ENCODE data around the gene SLC26A4.

The SLC26A4 gene

DNA sequence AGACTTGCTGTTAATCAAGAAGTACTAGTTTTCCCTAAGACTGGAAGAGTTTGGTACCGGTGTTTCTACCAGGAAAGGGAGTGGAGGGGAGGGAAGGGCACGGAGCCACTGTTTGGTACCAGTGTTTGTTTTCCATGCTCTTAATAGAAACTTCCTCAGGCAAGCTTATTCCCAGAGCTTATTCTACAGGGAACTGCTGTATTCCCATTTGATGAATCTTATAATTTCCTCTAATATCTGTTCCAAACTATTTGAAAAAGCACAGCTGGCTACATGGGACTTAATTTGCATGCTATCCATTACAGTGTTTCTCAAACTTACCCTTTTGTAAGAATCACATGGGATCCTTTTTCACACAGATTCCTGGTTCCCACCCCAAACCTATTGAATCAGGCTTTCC, 23.7 kb downstream of the SLC26A4 start:
- no peak overlapping the region for H3K4me3 ChIP-seq (ENCODE audit: low read depth, low read length)
- TF ChIP-seq, protein P1, sequence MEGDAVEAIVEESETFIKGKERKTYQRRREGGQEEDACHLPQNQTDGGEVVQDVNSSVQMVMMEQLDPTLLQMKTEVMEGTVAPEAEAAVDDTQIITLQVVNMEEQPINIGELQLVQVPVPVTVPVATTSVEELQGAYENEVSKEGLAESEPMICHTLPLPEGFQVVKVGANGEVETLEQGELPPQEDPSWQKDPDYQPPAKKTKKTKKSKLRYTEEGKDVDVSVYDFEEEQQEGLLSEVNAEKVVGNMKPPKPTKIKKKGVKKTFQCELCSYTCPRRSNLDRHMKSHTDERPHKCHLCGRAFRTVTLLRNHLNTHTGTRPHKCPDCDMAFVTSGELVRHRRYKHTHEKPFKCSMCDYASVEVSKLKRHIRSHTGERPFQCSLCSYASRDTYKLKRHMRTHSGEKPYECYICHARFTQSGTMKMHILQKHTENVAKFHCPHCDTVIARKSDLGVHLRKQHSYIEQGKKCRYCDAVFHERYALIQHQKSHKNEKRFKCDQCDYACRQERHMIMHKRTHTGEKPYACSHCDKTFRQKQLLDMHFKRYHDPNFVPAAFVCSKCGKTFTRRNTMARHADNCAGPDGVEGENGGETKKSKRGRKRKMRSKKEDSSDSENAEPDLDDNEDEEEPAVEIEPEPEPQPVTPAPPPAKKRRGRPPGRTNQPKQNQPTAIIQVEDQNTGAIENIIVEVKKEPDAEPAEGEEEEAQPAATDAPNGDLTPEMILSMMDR (IDR thresholded peaks at IDR 0.05; ENCODE audit: control insufficient read depth, extremely low read depth, insufficient read depth), result no peak
- DNase-seq (ENCODE audit: low read depth), result no peak

DNA sequence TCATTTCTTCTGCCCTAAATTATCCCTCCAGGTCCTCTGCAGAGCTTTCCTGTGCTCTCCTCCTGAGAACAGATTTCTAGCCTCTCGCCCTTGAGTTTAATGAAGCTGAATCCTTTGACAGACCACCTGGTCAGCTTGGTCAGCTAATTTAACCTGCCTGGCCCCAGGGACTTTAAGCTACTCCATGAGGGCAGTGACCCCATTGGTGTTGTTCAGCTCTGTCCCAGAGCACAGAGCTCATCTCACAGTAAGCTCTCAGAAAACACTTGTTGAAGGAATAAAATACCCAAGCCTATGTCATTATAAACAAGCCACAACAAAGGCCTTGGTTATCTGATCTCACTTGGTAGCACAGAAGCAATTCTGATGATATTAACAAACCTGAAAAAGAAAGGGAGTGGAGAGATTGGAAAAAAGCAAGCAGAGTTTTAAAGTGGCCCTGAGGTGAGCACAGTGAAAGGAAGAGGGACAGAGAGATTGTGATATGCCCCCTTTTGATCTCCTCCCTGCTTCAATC, 24.4 kb downstream of the SLC26A4 start:
- DNase-seq (ENCODE audit: low read depth), result no peak
- TF ChIP-seq, protein P1 (IDR thresholded peaks at IDR 0.05; ENCODE audit: control insufficient read depth, extremely low read depth, insufficient read depth), result no peak
- H3K4me3 ChIP-seq (ENCODE audit: low read depth, low read length), result no peak overlapping the region

DNA sequence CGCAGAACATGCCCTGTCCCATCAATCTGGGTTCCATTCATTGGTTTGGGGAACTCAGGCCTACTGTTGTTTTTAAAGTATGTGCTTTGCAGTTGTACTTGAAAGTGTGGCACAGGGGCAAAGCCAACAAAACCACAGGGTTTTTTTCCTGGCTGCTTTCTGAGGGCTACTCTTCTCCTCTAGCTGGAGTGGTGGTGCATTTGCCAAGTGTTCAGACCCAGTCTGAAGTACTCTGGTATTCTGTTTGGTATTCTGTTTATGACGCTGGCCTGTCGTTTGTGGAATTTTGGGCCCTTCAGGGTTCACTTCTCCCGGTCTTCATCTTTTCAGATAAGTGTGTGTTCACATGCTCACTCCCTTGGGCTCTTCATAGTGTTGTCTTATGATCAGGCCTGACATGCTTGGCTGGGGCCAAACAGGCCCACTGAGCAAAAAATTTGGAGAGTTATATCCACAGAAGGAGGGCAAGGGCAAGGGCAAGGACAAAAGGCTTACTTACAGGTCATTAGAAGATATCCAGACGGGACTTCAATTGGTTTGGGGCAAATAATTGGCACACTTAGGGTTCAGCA, 26.3 kb downstream of the SLC26A4 start:
- no peak overlapping the region for H3K4me3 ChIP-seq (ENCODE audit: low read depth, low read length)
- no peak for DNase-seq (ENCODE audit: low read depth)

DNA sequence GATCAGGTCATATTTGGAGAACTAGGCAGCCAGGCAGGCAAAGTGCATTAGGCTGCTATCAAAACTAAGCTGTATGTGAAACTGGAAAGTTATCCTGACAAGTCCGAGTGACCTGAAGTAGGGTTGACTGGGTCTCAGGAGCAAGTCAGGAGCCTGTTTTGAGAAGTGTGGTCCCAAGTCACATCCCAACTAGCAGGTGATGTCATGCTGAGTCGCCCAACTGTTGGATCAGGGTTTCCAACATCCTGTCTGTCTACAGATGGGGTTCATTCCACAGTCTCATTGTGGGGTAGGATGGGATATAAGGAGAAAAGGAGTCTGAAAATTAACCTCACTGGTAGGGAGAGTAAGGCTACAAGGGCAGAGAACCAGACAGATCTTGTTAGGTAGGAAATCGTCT, 27.0 kb downstream of the SLC26A4 start:
- no peak overlapping the region for H3K4me3 ChIP-seq (ENCODE audit: low read depth, low read length)
- DNase-seq (ENCODE audit: low read depth), result no peak
- TF ChIP-seq, protein P1 (IDR thresholded peaks at IDR 0.05; ENCODE audit: control insufficient read depth, extremely low read depth, insufficient read depth), result no peak

More for the DNA sequence above, 26.3 kb downstream of the SLC26A4 start:
- TF ChIP-seq, protein P1 (IDR thresholded peaks at IDR 0.05; ENCODE audit: control insufficient read depth, extremely low read depth, insufficient read depth), result no peak

DNA sequence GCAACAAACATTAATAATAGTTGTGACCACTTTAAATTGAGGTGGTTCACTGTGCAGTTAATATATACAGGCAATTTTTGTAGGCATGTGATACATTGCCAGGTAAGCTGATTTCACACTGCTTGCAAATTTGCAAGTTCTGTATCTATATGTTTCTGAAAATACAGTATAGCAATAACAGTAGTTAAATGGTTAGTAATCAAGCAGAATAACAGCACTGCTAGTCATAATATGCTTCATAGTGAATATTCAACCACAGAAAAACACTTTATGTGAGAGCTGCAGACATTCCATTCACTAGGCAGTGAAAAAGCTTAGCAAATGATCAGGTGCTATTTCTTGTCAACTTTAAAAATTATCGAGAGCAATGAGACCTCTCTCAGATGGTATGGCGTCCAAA, 28.9 kb downstream of the SLC26A4 start:
- TF ChIP-seq, protein P1 (IDR thresholded peaks at IDR 0.05; ENCODE audit: control insufficient read depth, extremely low read depth, insufficient read depth), result no peak
- DNase-seq (ENCODE audit: low read depth), result no peak
- no peak overlapping the region for H3K4me3 ChIP-seq (ENCODE audit: low read depth, low read length)

DNA sequence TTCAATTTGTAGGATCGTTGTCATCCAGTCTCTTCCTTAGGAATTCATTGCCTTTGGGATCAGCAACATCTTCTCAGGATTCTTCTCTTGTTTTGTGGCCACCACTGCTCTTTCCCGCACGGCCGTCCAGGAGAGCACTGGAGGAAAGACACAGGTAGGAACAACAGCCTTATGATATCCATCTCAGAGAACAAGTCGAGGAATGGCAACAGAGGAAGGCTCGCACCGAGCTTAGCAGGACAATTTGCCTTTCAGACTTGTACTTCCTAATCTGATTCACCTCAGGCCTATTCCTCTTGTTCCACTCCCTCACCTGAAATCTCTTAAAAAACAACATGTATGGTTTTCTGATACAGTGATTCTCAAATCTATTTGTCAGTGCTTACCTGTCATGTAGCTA, 29.5 kb downstream of the SLC26A4 start:
- TF ChIP-seq, protein P1 (IDR thresholded peaks at IDR 0.05; ENCODE audit: control insufficient read depth, extremely low read depth, insufficient read depth), result no peak
- H3K4me3 ChIP-seq (ENCODE audit: low read depth, low read length), result no peak overlapping the region
- no peak for DNase-seq (ENCODE audit: low read depth)

DNA sequence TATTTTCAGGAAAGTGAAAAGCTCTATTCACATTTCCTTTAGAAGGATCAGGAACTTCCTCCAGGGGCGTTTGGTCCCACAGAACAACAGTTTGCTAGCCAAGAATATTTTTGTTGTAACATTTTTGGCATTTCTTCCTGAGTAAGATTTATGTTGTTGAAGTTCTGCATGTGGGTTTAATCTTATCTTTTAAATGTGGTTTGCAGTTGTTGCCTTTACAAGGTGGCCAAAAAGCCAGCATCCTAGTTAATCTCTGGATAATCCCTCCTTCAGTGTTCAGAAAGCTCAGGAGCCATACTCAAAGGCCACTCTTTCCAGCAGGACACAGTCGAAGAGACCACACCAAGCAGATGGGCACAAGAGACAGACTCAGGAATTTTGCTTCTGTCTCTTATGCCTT, 30.0 kb downstream of the SLC26A4 start:
- no peak for DNase-seq (ENCODE audit: low read depth)
- no peak overlapping the region for H3K4me3 ChIP-seq (ENCODE audit: low read depth, low read length)
- TF ChIP-seq, protein P1 (IDR thresholded peaks at IDR 0.05; ENCODE audit: control insufficient read depth, extremely low read depth, insufficient read depth), result no peak
